Upper lobe of left lung (tissue), 4 donors: ENCODE results near the gene PRKN.

Experiments
- CTCF ChIP-seq, 6 experiments: fragments of 450-650 bp in 4 of 6; fragments of 200-600 bp in 2 of 6; sonication (generic) in 2 of 6; IDR thresholded peaks; one replicate each; pipeline ENCODE4 v1.5.1; 2016 to 2019; ENCODE audit warnings: antibody characterized with exemption in 6 of 6
- POLR2AphosphoS5 ChIP-seq, 2 donors: sonication (generic); formaldehyde crosslinking; IDR thresholded peaks; one replicate each; pipeline ENCODE4 v1.5.1; 2017; ENCODE audit warnings: antibody characterized with exemption in 2 of 2

GRCh38 chr6:161347988-161348627 lies 1379.5 kb downstream of the PRKN start:
- TF ChIP-seq CTCF (IDR thresholded peaks at IDR 0.05) = no peak
- TF ChIP-seq POLR2AphosphoS5 (IDR thresholded peaks at IDR 0.05) = no peak
